Measurements from ENCODE around the gene WDR70. TPM values are rescaled to one million over a fixed set of nuclear protein-coding genes. Genes with fewer than 3 reads are reported as not detected.

Gene WDR70
- total RNA-seq, 1 experiment from 2014 or later = 30.0 TPM

DNA sequence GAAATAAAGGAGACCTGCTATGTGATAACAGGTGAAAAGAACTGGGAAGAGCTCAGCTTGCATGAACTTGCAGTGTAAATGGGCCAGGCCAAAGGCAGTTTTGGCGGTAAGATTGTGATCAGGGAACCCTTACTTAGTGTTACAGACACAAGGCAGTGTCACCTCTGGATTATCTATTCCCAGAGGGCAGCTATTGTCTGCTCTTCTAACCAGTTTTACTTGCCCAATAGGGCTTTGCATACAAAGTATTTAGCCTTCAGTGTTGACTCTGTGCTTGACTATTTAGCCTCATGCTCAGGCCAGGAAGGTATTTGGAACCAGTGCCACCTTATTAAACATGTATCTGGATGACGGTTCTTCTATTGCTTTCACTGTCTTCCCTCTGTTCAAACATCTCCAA, 422.4 kb downstream of the WDR70 start:
- TF ChIP-seq CTCF (IDR thresholded peaks at IDR 0.05; ENCODE audit: unreplicated experiment) = no peak
- no peak overlapping the region for H3K27ac Mint-ChIP-seq (ENCODE audit: unreplicated experiment)
- H3K27me3 Mint-ChIP-seq (ENCODE audit: unreplicated experiment) = peaks cover 79% of the 10 kb centered on the region
- CTCF ChIA-PET = no interaction called here
- no peak overlapping the region for H3K4me3 Mint-ChIP-seq (ENCODE audit: low read depth, unreplicated experiment)
- no peaks in the 10 kb centered on the region for H3K36me3 Mint-ChIP-seq (ENCODE audit: insufficient read depth, unreplicated experiment)
- intact Hi-C loops (cut with micrococcal nuclease; ENCODE audit: unreplicated experiment) = no loop called here
- no peaks in the 10 kb centered on the region for H3K4me1 Mint-ChIP-seq (ENCODE audit: low read depth, unreplicated experiment)
- BruUV-seq (replicated peaks) = no TSS peak
- H3K9me3 Mint-ChIP-seq (ENCODE audit: low read depth, unreplicated experiment) = peaks cover 3% of the 10 kb centered on the region
- no peak for DNase-seq

Other genes with a start within 250 kb of the WDR70 start
- gene CPLANE1, start 129.9 kb upstream of the WDR70 start, total RNA-seq (2022) = 10.1 and 12.1 TPM in 2 replicates
- 45.4 and 47.2 TPM in 2 replicates for gene NUP155, start 8.2 kb upstream of the WDR70 start, total RNA-seq (2022)